Measurements from ENCODE around the gene ARL8A.
A peak's percentile ranks its signal among the peaks of the same experiment; 100 is the strongest.
"Not testable (repeated sequence)": the region's sequence is repeated elsewhere in the genome, so short reads cannot be mapped to it uniquely, and the experiment has no call there.

The ARL8A gene

DNA sequence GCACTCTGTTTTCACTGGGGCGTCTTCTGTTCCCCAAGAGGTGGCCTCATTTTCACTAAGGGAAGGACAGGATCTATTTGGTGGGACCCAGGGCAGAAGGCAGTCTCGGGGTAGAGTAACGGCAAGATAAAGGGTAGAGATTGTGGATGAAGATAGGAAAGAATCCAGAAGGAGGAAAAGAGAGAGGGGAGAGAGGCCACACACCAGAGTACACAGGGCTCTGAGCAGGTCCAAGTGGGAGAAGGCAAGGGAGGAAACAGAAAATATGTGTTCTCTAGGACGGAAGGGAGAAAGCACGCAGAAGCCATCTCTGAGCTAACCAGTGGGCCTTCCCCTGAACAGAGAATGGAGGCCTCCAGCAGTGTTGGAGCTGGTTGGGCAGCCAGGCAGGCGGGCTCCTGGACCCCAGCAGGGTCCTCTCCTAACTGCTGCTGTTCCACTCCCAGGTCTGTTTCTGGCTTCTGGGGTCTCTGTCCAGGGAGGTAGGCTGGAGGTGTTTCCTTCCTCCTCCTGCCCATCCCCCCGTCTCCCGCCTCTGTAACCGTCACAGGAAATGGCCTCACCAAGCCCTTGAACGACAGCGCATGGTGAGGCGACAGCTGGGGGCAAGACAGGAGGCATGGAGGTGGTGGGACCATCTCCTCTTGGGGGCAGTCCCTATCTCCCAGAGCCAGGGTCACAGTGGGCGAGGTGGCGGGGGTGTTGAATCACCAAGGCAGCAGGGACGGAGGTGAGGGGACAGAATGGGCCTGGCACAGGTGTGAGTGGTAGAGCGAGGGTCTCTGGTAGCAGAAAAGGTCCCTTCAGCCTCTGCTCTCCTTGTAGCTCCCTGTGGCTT is 15.2 kb upstream of the ARL8A start:
- DNase-seq = no peak

DNA sequence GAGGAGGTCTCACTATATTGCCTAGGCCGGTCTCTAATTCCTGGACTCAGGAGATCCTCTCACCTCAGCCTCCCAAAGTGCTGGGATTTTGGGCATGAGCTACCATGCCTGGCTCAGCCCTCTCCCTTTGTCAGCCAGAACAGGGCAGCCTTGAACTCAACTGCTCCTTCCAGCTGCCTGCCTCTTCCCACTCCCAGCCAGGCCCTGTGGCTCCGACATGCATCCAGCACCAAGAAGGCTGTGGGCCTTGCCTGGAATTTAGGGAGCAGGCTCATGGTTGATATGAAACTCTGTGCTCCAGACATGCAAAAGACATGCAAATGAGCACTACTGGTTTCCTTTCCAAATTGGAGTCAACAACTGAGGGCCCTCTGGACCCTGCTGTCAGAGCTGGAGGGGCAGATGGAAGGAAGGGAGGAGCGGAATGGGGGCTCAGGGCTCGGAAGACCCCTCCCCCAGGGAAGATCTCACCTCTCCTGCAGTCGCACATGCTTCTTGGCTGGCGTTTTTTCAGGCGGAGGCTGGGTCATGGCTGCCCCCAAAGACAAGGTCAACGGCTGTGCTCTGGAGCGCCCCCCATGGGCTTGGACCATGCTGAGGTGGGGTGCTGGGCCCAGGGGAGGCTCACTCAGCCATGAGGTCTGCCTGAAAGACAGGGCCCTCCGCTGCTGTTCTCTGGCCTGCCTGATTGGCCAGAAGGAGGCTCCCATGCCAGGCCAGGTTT is 14.4 kb upstream of the ARL8A start:
- DNase-seq = no peak

- no peak for DNase-seq
Measured at GRCh38 chr1:202157945-202158344, 13.4 kb upstream of the ARL8A start.

- DNase-seq = no peak
Measured at GRCh38 chr1:202156590-202156989, 12.1 kb upstream of the ARL8A start.

- DNase-seq = peak in 5 of 51 donors; percentile 14 to 28 (median 15)
Measured at GRCh38 chr1:202155478-202156021, 11.0 kb upstream of the ARL8A start.

DNA sequence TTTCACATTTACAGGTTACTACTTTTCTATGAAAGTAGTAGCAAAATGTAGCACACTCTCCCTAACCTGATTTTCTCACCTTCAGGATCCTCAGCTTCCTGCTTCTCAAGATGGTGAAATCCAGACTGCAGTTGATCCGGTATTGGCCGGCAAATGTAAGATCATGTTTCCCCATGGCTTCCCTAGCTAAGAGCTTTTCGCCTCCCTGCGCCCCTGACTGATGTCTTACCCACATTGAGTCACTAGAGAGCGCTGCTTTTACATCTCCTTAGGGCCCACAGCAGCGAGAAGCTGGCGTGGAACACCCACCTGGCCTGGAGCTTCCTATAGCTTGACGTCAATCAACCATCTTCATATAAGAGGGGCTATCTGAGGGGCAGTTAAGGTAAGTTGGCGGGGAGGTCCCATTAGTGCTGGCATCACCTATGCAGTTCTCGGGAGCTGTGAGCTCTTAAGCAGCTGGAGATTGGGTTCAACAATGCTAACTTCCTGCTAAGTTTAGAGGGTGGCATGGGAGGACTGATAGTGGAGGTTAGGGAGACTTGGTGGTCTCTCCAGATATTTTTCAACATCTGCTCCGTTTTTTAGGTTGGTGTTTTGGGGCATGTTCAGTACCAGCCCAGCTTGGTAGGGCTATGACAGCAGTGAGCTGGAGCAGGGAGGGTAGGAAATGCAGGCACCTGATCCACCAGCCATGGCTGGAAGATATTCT is 10.4 kb upstream of the ARL8A start:
- DNase-seq = peak in 15 of 51 donors; percentile 4 to 44 (median 26)

DNA sequence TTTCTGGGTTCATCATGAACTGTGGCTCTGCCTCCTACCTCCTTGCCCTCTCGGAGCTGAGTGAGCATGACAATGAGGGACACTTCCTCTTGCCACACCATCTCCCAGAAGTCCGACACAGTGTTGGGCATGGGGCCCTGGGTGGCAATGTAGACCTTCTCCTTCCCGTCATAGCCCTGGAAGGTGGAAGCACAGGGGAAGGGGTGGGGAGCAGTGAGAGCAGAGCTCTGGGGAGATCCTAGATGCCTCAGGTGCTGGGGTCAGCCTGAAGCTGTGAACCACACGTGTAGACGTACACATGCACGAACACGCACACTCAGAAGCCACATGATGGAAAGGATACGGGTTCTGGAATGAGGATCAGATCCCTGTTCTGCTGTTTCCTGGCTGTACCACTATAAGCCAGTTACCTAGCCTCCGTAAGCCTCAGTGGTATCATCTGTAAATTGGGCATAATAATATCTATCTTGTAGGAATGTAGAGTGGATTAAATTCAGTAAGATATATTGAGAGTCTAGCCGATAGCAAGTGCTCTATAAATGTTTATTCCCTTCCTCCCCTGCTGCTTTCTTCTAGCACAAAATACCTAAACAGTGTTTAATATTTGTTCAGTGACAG is 9.7 kb upstream of the ARL8A start:
- no peak for DNase-seq

- DNase-seq = no peak
Measured at GRCh38 chr1:202153284-202153683, 8.7 kb upstream of the ARL8A start.

DNA sequence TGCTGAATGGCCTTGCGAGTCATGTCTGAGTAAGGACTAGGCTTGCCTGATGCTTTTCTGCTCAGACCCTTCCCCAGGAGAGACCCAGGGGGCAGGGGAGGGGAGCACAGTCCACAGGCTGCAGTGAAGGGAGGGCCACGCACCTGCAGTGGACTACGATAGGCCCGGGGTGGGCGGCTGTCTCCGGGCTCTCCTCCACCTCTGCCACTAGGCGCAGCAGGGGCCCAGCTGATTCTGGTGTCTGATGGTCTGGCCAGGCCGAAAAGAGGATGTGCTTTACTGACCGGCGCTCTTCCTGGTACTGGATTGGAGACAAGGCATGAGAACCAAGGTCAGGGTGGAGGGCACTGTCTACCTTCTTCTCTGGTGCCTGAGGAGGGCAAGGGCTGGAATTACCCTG is 7.9 kb upstream of the ARL8A start:
- no peak for DNase-seq

- no peak for DNase-seq
Measured at GRCh38 chr1:202151045-202151444, 6.5 kb upstream of the ARL8A start.

DNA sequence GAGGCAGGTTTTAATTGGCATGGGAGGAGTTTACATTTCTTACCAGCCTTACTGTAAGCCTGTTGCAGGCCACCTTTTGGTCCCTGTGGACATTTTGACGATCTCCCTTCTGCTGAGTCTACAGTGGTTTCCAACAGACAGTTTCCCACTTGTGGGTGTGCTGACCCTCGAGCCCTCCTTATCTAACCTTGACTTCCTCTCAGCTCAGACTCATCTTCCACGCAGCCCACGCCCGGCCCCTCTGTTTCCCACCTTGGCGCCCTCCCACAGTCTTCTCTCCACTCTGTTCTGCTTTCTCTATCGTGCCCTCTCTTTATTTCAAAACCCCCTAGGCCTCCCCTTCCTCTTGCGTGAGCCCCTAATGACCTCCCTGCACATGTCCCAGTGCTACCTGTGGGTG is 6.1 kb upstream of the ARL8A start:
- DNase-seq = no peak

GRCh38 chr1:202150187-202150586 is 5.7 kb upstream of the ARL8A start:
- DNase-seq = no peak

GRCh38 chr1:202149566-202149965 is 5.0 kb upstream of the ARL8A start:
- DNase-seq = no peak

- DNase-seq = no peak
Measured at GRCh38 chr1:202148391-202148790, 3.9 kb upstream of the ARL8A start.

DNA sequence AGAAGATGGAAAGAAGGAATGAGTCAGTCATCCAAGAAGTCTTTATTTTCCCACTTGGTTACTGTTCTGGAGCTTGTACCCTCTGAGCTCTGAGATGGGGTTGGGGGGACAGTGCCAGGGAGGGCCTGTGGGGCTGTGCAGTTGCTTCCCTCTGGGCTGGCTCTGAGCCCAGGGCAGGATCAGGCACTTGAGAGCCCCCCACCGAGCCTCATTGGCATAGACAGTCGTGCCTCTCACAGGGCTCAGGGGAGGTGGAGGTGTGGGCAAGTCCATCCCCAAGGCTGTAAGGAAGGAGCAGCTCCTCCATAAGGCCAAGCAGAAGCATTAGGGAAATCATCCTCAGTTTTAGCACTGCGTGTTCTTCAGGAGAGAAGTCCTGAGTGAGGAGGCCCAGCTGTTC is 2.5 kb upstream of the ARL8A start:
- DNase-seq = no peak

DNA sequence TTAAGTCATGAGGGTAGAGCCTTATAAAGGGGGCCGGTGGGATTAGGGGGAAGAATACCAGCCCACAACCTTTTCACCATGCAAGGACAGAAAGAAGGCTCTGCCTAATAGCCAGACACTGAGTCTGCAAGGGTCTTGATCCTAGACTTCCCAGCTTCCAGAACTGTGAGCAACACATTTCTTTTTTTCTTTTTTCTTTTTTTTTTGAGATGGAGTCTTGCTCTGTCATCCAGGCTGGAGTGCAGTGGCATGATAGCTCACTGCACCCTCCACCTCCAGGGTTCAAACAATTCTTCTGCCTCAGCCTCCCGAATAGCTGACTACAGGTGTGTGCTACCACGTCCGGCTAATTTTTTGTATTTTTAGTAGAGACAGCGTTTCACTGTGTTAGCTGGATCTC is 1.7 kb upstream of the ARL8A start:
- DNase-seq = no peak

- DNase-seq = not testable (repeated sequence)
Measured at GRCh38 chr1:202145744-202146140, 1.2 kb upstream of the ARL8A start.

GRCh38 chr1:202145068-202145743 is 669 bp upstream of the ARL8A start:
- DNase-seq = peak in 4 of 51 donors; percentile 27 to 54 (median 50)

GRCh38 chr1:202143768-202144401 is 652 bp downstream of the ARL8A start:
- peak in 10 of 51 donors; percentile 27 to 63 (median 54) for DNase-seq
